ENCODE results near the gene NPTX1. TPM values are rescaled to one million over a fixed set of nuclear protein-coding genes. Genes with fewer than 3 reads are reported as not detected.

The NPTX1 gene
- total RNA-seq, 6 donors from 2014 or later, result 0.39 to 11.5 (median 2.5) TPM

GRCh38 chr17:80432961-80433550 is 43.4 kb downstream of the NPTX1 start:
- Histone ChIP-seq H3K27ac (no peak overlapping the region), H3K36me3 (peaks cover 0 to 20% (median 11%) of the 10 kb centered on the region in 4 donors), H3K27me3 (no peaks in the 10 kb centered on the region), H3K4me1 (no peaks in the 10 kb centered on the region), H3K9me3 (no peaks in the 10 kb centered on the region), H3K4me3 (no peak overlapping the region)
- DNase-seq (no peak), ATAC-seq (ENCODE audit: low FRiP score in 2 of 2) (no peak)
- 50 to 90% methylated on average over 1 to 6 of the region's 6 CpGs for WGBS, 2 donors
- no peak for TF ChIP-seq CTCF (IDR thresholded peaks at IDR 0.05)
- TF ChIP-seq POLR2A (IDR thresholded peaks at IDR 0.05), result no peak
- TF ChIP-seq POLR2AphosphoS5 (IDR thresholded peaks at IDR 0.05), result no peak
- no peak for TF ChIP-seq EP300 (IDR thresholded peaks at IDR 0.05)

GRCh38 chr17:80432350-80432955 is 44.0 kb downstream of the NPTX1 start:
- Histone ChIP-seq H3K9me3 (no peaks in the 10 kb centered on the region), H3K4me3 (no peak overlapping the region), H3K27ac (no peak overlapping the region), H3K4me1 (no peaks in the 10 kb centered on the region), H3K27me3 (no peaks in the 10 kb centered on the region), H3K36me3 (peaks cover 0 to 20% (median 11%) of the 10 kb centered on the region in 4 donors)
- no peak for TF ChIP-seq CTCF (IDR thresholded peaks at IDR 0.05)
- TF ChIP-seq POLR2AphosphoS5 (IDR thresholded peaks at IDR 0.05), result no peak
- no peak for TF ChIP-seq EP300 (IDR thresholded peaks at IDR 0.05)
- no peak for TF ChIP-seq POLR2A (IDR thresholded peaks at IDR 0.05)
- ATAC-seq (ENCODE audit: low FRiP score in 2 of 2) (no peak), DNase-seq (peak in 1 of 2 donors; percentile 49)
- WGBS, 2 donors, result 74 to 83% methylated on average over 3 to 12 of the region's 15 CpGs

- 89 to 91% methylated on average over 20 to 29 of the region's 29 CpGs for WGBS, 2 donors
- peak in 1 of 2 donors; percentile 58 for DNase-seq
- Histone ChIP-seq H3K9me3 (no peaks in the 10 kb centered on the region), H3K4me1 (peaks cover 5 to 9% (median 6%) of the 10 kb centered on the region in 4 donors), H3K27me3 (no peaks in the 10 kb centered on the region), H3K4me3 (no peak overlapping the region), H3K36me3 (peaks cover 0 to 20% (median 11%) of the 10 kb centered on the region in 4 donors), H3K27ac (no peak overlapping the region)
- TF ChIP-seq CTCF (IDR thresholded peaks at IDR 0.05) (no peak), EP300 (IDR thresholded peaks at IDR 0.05) (no peak), POLR2A (IDR thresholded peaks at IDR 0.05) (no peak), POLR2AphosphoS5 (IDR thresholded peaks at IDR 0.05) (no peak)
- ATAC-seq (ENCODE audit: low FRiP score in 2 of 2), result no peak
These were observed 44.9 kb downstream of the NPTX1 start for GRCh38 chr17:80431246-80432195.

- ATAC-seq (ENCODE audit: low FRiP score in 2 of 2) (no peak), DNase-seq (peak in 1 of 2 donors; percentile 43)
- peaks cover 5 to 10% (median 6%) of the 10 kb centered on the region in 4 donors for H3K4me1 ChIP-seq
- no peaks in the 10 kb centered on the region for H3K9me3 ChIP-seq
- H3K27ac ChIP-seq, result no peak overlapping the region
- TF ChIP-seq POLR2AphosphoS5 (IDR thresholded peaks at IDR 0.05) (no peak), EP300 (IDR thresholded peaks at IDR 0.05) (no peak), POLR2A (IDR thresholded peaks at IDR 0.05) (no peak), CTCF (IDR thresholded peaks at IDR 0.05) (no peak)
- no peak overlapping the region for H3K4me3 ChIP-seq
- no peaks in the 10 kb centered on the region for H3K27me3 ChIP-seq
- peaks cover 0 to 20% (median 11%) of the 10 kb centered on the region in 4 donors for H3K36me3 ChIP-seq
- 84 to 90% methylated on average over 6 to 15 of the region's 15 CpGs for WGBS, 2 donors
These were observed 45.8 kb downstream of the NPTX1 start for GRCh38 chr17:80430446-80431245.
